Measurements from ENCODE around the gene SLC4A3.
A peak's percentile ranks its signal among the peaks of the same experiment; 100 is the strongest.

Gene SLC4A3

GRCh38 chr2:219684721-219685689 lies 57.6 kb downstream of the SLC4A3 start:
- Mint-ChIP-seq H3K4me3 (peak overlapping the region; percentile 68), H3K36me3 (ENCODE audit: low read depth) (no peaks in the 10 kb centered on the region), H3K9me3 (peaks cover 2% of the 10 kb centered on the region), H3K27ac (no peak overlapping the region), H3K4me1 (ENCODE audit: low read depth) (peaks cover 8% of the 10 kb centered on the region), H3K27me3 (peaks cover 33% of the 10 kb centered on the region)
- DNase-seq: peak; percentile 54

DNA sequence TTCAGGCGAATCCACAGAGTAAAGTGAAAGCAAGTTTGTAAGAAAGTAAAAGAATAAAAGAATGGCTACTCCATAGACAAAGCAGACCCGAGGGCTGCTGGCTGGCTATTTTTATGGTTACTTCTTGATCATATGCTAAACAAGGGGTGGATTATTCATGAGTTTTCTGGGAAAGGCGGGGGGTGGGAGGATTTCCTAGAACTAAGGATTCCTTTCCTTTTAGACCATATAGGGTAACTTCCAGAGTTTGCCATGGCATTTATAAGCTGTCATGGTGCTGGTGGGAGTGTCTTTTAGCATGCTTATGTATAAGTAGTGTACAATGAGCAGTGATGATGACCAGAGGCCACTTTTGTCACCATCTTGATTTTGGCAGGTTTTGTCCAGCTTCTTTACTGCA lies 59.8 kb downstream of the SLC4A3 start:
- DNase-seq: no peak
- no peaks in the 10 kb centered on the region for H3K36me3 Mint-ChIP-seq (ENCODE audit: low read depth)
- H3K27me3 Mint-ChIP-seq: peaks cover 46% of the 10 kb centered on the region
- H3K4me1 Mint-ChIP-seq (ENCODE audit: low read depth): peaks cover 8% of the 10 kb centered on the region
- H3K4me3 Mint-ChIP-seq: no peak overlapping the region
- H3K9me3 Mint-ChIP-seq: peaks cover 2% of the 10 kb centered on the region
- no peak overlapping the region for H3K27ac Mint-ChIP-seq

GRCh38 chr2:219687882-219688559 lies 60.6 kb downstream of the SLC4A3 start:
- Mint-ChIP-seq H3K4me3 (no peak overlapping the region), H3K27me3 (peaks cover 51% of the 10 kb centered on the region), H3K4me1 (ENCODE audit: low read depth) (peaks cover 8% of the 10 kb centered on the region), H3K9me3 (peaks cover 2% of the 10 kb centered on the region), H3K27ac (no peak overlapping the region), H3K36me3 (ENCODE audit: low read depth) (no peaks in the 10 kb centered on the region)
- DNase-seq: no peak

GRCh38 chr2:219688560-219689445 lies 61.4 kb downstream of the SLC4A3 start:
- Mint-ChIP-seq H3K4me3 (no peak overlapping the region), H3K36me3 (ENCODE audit: low read depth) (no peaks in the 10 kb centered on the region), H3K27me3 (peaks cover 55% of the 10 kb centered on the region), H3K9me3 (no peaks in the 10 kb centered on the region), H3K4me1 (ENCODE audit: low read depth) (peaks cover 8% of the 10 kb centered on the region), H3K27ac (no peak overlapping the region)
- DNase-seq: no peak

GRCh38 chr2:219689676-219690628 lies 62.5 kb downstream of the SLC4A3 start:
- no peak overlapping the region for H3K4me3 Mint-ChIP-seq
- H3K9me3 Mint-ChIP-seq: no peaks in the 10 kb centered on the region
- no peaks in the 10 kb centered on the region for H3K36me3 Mint-ChIP-seq (ENCODE audit: low read depth)
- no peak for DNase-seq
- peaks cover 62% of the 10 kb centered on the region for H3K27me3 Mint-ChIP-seq
- H3K27ac Mint-ChIP-seq: no peak overlapping the region
- peaks cover 5% of the 10 kb centered on the region for H3K4me1 Mint-ChIP-seq (ENCODE audit: low read depth)

GRCh38 chr2:219691571-219691970 lies 64.1 kb downstream of the SLC4A3 start:
- no peaks in the 10 kb centered on the region for H3K4me1 Mint-ChIP-seq (ENCODE audit: low read depth)
- no peak overlapping the region for H3K27ac Mint-ChIP-seq
- no peak for DNase-seq

More at GRCh38 chr2:219691571-219691970, 64.1 kb downstream of the SLC4A3 start:
- Mint-ChIP-seq H3K9me3 (peaks cover 2% of the 10 kb centered on the region), H3K36me3 (ENCODE audit: low read depth) (no peaks in the 10 kb centered on the region), H3K4me3 (no peak overlapping the region), H3K27me3 (peaks cover 74% of the 10 kb centered on the region)

Measured in activated T-cell treated with anti-CD3 and anti-CD28 coated beads, Interleukin-2, amount 50 U/mL, for 24 hours (primary cell).